C4-2B (cell line): ENCODE data around the gene GRIA1.

Source experiments
- CTCF ChIP-seq: fragments of 450-650 bp; conservative IDR thresholded peaks from 2 replicates; pipeline ENCODE4 v1.5.1; 2017; ENCODE audit warnings: mild to moderate bottlenecking
- ZFX ChIP-seq: fragments of 450-650 bp; IDR thresholded peaks from 2 replicates; pipeline ENCODE4 v1.6.1; 2017

- no peak for TF ChIP-seq CTCF
- TF ChIP-seq ZFX: no peak
Observed at GRCh38 chr5:153780876-153781705, 290.6 kb downstream of the GRIA1 start.
